Stimulated activated CD4-positive, alpha-beta T cell treated with anti-CD3 and anti-CD28 coated beads, TNF-alpha, amount 100 ng/mL, for 48 hours (primary cell): ENCODE data around the gene PXK.

Source experiments
- DNase-seq, 3 donors: peaks; one replicate each; pipeline ENCODE4 v3.0.0-alpha.2; 2020; ENCODE audit warnings: low read depth in 3 of 3

The PXK gene

GRCh38 chr3:58383904-58384303 lies 51.2 kb downstream of the PXK start:
- no peak for DNase-seq

- DNase-seq: no peak
These were observed 51.8 kb downstream of the PXK start for GRCh38 chr3:58384381-58385090.

DNA sequence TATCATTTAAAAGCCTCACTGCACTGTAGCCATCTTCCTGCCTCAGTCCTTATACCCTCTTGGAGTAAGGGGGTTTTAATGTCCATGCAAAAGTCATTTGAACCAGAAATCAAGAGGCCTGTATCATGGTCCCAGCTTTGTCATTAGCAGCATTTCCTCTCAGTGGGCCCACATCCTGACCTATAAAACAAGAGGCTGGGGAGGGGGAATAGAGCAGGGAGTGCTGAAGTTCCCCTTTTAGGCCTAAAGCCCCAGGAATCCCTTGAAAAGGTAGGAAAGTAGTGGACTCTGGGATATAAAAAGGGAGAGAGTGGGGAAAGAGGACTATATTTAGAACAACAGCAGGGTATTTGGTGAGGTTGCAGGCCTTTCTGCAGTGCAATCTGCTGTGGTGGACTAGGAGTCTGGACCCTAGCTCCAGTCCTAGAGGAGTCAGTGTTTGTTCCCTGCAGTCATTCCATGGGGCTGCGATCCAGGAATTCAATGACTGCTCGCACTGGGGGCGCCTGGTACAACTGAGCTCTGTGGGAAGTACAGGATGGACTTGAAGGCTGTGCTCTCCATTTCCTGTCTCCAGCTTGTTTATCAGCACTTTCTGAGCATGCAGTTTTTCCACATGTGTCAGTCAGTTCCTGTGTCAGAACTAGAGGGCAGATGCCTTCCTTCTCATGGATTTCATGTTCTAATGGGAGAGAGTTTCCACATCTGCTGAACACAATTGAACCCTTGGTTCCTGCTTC lies 54.1 kb downstream of the PXK start:
- DNase-seq: no peak

DNA sequence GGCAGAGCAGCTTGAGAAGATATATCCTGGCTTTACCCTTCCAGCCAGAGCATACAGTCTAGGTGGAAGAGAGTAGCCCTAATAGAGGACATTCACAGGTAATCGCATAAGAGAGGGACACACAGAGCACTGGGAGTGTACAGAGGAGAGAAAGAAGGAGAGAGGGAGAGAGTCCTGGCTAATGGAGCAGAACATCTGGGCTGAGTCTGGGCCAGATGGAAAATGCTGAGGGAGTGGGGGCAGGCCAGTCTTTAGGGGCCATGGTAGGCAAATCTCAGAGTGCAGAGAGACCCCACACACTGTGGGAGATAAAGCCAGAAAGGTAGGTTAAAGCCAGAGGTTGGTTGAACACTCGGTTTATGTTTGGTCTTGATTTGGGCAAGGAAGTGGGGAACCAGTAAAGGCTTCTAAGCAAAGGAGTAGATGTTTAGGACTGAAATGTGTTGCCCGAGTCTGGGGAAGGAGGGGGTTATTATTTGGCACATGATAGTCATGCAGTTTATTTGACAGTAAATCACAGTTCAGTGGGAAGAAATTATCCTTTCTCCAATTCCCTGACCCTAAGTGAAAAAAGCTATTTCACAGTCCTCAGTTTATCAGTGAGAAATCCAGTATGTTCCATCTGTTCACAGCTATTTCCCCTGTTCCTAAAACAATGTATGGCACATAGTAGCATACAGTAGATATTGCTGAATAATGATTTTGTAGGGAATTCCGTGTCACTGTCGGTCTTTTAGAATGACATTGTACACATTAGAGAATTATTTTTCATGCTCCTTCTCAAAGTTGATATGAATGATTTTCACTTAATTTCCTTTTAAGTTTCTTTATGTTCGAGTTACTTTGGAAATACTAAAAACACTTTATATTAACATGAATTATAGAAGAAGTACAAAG lies 55.2 kb downstream of the PXK start:
- DNase-seq: no peak

- DNase-seq: no peak
These were observed 55.9 kb downstream of the PXK start for GRCh38 chr3:58388550-58389091.

- no peak for DNase-seq
These were observed 58.6 kb downstream of the PXK start for GRCh38 chr3:58391156-58391865.

DNA sequence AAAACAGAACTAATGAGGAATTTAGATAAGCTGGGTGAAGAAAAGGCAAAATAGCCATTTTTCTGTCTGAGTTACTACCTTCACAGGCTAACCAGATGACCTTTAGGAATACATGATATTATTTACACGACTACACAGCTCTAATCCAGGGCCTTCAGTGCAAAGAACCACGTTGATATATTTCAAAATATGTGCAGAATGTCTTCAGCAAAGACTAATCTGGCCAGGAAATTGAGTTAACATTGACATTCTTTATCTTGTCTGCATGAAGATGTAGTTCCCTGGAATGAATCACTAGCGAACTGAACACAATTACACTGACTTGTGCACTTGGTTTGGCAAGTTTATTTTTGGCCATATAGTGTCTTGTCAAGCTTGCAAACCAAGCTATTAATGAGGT lies 59.5 kb downstream of the PXK start:
- DNase-seq: no peak

GRCh38 chr3:58394339-58394738 lies 61.6 kb downstream of the PXK start:
- no peak for DNase-seq

- no peak for DNase-seq
These were observed 66.1 kb downstream of the PXK start for GRCh38 chr3:58398669-58399333.

DNA sequence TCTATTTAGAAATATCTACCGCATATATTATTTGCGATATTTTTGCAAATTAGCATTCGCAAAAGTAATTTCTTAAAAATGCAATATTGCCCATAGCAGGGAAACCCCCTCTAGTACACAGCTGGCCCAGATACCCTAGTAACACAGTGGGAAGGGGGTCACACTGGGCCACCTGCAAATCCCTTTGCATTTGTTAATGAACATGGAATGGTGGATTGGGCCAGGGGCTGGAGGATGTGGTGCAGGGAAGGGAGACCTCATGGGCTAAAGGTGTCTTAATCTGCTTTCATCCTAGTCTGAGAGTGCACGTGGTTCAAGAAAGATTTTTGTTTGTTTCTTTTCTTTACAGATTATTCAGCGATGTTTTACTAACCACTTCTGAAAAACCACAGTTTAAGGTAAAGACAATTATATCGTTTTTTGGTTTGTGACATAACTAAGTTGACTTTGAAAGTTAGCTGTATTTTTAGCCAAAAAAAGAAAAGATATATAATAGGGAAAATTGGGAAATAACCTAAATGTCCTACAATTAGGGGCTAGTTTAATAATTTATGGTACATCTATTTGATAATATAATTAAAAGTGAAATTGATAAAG lies 70.9 kb downstream of the PXK start:
- no peak for DNase-seq

DNA sequence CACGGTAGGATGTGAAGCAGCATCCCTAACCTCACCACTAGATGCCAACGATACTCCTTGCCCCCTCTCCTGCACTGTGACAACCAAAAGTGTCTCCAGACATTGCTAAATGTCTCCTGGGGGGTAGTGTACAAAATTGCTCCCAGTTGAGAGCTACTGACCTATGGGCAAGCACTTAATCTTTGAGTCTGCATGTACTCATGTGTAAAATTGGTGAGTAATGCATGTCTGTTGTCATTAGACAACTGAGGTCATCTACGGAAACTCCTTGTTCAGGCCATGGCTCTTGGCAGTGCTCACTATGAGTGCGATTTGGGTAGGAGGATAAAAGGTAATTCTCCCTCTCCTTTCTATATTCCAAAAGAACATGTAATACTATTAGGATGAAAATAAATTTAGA lies 71.7 kb downstream of the PXK start:
- DNase-seq: no peak

GRCh38 chr3:58408906-58409305 lies 76.2 kb downstream of the PXK start:
- DNase-seq: no peak

DNA sequence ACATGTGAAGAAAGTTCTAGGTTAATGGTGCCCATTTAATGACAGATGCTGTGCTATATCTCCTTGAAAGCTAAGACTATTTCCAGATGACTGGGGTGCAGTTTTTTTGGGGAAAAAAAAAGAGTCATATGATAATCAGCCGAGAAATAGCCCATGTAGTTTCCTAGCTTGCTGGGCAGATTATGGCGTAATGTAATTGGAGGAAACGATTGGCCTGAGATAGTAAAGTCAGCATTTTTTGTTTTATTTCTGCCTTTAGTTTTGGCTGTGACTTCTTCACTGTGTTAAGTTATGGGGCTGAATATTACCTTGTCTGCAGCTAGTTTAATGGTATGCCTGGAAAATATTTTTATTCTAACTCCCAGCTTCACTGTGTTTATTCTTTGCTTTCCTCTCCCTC lies 77.0 kb downstream of the PXK start:
- DNase-seq: no peak

DNA sequence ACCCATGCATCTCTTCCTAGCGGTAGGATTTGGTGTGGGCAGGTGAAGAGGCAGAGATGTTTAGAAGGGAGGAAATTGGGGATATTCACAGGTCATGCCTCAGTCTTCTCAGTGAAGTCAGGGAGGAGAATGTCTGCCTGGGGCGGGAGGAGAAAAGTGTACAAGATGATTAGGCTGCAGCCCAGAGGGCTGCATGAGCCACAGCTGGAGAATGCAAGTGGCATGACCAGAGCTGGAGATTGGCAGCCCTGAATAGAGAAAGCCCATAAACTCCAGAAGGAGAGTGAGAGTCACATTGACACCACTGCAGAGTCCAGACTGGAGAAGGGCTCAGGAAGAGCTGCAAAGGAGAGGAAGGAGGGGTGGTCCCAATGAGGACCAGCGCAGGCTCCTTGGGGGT lies 78.3 kb downstream of the PXK start:
- DNase-seq: no peak

DNA sequence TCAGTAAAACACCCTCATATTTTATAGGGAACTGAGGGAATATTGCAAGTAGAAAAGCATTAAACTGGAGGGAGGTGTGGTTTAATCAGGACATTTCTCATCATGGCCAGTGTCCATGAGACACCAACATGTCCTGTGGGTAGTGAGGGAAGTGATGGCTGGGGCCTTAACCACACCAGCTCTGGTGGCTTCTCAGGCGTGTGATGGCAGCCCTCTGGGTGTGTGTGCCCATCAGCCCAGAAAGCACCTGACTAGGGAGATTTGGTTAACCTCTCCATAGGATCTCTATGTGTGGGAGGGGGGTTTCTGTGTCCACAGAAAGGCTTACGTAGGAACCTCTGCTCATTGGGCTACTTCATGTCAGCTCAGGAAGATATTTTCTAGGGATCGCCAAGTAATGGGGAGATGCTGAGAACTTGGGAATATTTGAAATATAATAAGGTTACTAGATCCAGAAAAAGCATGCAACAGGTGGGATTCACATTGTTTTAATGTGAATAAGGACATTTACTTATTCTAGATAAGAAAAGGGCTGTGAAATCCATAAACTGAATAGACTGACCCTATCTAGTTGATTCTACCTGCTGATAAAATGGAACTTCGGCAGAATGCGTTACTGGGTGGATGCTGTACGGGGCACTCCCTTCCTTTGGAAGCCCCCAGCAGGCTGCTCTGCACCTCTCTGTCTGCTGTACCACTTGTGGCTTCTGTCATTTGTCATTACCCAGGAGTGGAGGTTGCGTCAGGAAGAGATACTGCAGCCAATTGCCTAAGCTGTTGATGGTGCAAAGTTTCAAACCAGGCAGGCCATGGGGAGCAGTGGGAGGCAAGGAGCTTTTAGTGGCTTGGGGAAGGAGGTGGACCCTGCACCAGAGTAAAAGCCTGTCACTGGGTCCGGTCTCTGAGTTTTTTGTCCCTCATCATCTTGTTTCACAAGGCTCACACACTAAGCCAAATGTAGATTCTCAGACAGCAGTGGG lies 79.4 kb downstream of the PXK start:
- no peak for DNase-seq

- DNase-seq: peak in 2 of 3 donors; percentile 17 to 30
These were observed 82.0 kb downstream of the PXK start for GRCh38 chr3:58414538-58415197.

- no peak for DNase-seq
These were observed 83.5 kb downstream of the PXK start for GRCh38 chr3:58416191-58416590.

DNA sequence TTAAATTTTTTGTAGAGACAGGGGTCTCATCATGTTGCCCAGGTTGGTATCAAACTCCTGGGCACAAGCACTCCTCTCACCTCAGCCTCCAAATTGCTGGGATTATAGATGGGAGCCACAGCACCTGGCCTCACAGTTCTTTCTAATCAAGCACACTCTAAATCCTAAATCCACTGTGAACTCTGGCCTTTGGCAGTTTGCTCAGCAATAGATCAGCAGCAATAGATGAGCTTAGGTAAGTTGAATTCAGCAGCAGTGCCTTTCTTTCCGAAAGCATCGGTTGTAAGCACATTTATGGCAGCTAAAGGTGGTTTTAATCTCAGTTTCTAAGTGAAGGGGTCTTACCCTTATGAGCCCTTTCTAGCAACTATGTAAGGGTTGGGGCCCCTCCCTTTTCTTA lies 84.4 kb downstream of the PXK start:
- DNase-seq: no peak

DNA sequence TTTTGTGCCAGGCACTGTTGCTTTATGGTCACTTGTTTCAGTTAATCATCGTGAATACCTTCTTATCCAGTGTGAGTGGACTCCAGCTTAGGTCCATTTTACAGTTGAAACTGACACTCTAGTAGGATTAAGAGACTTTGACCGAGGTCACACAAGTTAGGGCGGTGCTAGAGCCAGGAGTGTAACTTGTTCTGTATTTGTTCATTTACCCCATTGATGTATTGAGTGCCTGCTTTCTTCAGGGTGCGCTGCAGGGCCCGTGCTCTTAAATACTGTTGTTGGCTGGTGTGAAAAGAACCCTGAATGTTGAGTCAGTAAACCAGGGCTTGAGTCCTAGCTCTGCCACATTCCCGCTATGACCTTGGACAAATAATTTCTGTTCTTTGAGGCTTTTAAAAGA lies 85.5 kb downstream of the PXK start:
- DNase-seq: no peak
